PC-3 (cell line): ENCODE results near the gene SIL1. TPM values are rescaled to one million over a fixed set of nuclear protein-coding genes. Genes with fewer than 3 reads are reported as not detected.

ENCODE experiments used
- ATAC-seq: fragments of 200-7000 bp; cut with Tn5 transposase; 2 replicates; pipeline ENCODE4 v1.9.1; 2020; ENCODE audit warnings: mild to moderate bottlenecking, moderate library complexity
- BruUV-seq: library from RNA; stranded (reverse); fragments of 400-500 nt; replicated peaks from 2 replicates; lab custom pipeline; 2021; lab: Mats Ljungman, UMichigan
- CTCF ChIA-PET: fragments of 300-600 bp; sonication (Branson Sonifier 250); formaldehyde crosslinking; loops from one replicate; lab custom pipeline; 2022; ENCODE audit warnings: antibody characterized with exemption; lab: Charles Lee
- POLR2A ChIA-PET: fragments of 300-600 bp; sonication (Branson Sonifier 250); formaldehyde crosslinking; loops from one replicate; lab custom pipeline; 2022; ENCODE audit warnings: antibody characterized with exemption; ENCODE audit not compliant: unreplicated experiment; lab: Charles Lee
- DNase-seq: peaks from one replicate; pipeline ENCODE4 v3.0.0-alpha.2; 2015
- H2AFZ ChIP-seq: fragments of 300-600 bp; sonication (generic); 2 replicates; pipeline ENCODE4 v1.6.0; 2016; ENCODE audit warnings: antibody characterized with exemption, low read length
- H3F3A ChIP-seq: fragments of 300-600 bp; sonication (generic); one replicate; pipeline ENCODE4 v1.6.0; 2017; ENCODE audit warnings: antibody characterized with exemption, low read length, control low read depth, mild to moderate bottlenecking; ENCODE audit not compliant: unreplicated experiment
- H3K27ac ChIP-seq: fragments of 300-600 bp; sonication (generic); 2 replicates; pipeline ENCODE4 v1.5.1; 2016; ENCODE audit warnings: mild to moderate bottlenecking, low read length
- H3K27me3 ChIP-seq: fragments of 300-600 bp; sonication (generic); 2 replicates; pipeline ENCODE4 v1.6.1; 2016; ENCODE audit warnings: low read length, mixed read lengths
- H3K36me3 ChIP-seq: fragments of 300-600 bp; sonication (generic); 2 replicates; pipeline ENCODE4 v1.6.1; 2016; ENCODE audit warnings: low read depth, mixed run types, low read length, mixed read lengths
- H3K4me1 ChIP-seq: fragments of 300-600 bp; sonication (generic); 2 replicates; pipeline ENCODE4 v1.5.1; 2016; ENCODE audit warnings: low read length; ENCODE audit not compliant: insufficient read depth
- H3K4me2 ChIP-seq: fragments of 300-600 bp; sonication (generic); 2 replicates; pipeline ENCODE4 v1.6.0; 2016; ENCODE audit warnings: low read length
- H3K4me3 ChIP-seq: fragments of 300-600 bp; sonication (generic); 2 replicates; pipeline ENCODE4 v1.5.1; 2016; ENCODE audit warnings: mild to moderate bottlenecking, low read length, mixed read lengths
- H3K79me2 ChIP-seq: fragments of 300-600 bp; sonication (generic); 2 replicates; pipeline ENCODE4 v1.6.1; 2017; ENCODE audit warnings: low read length, mixed read lengths
- H3K9ac ChIP-seq: fragments of 300-600 bp; sonication (generic); 2 replicates; pipeline ENCODE4 v1.6.0; 2016; ENCODE audit warnings: mild to moderate bottlenecking, low read length
- H3K9me2 ChIP-seq: fragments of 300-600 bp; sonication (generic); replicated peaks from 2 replicates; pipeline ENCODE4 v1.6.1; 2016; ENCODE audit warnings: mixed run types, low read length, mixed read lengths
- H3K9me3 ChIP-seq: fragments of 300-600 bp; sonication (generic); 2 replicates; pipeline ENCODE4 v1.6.1; 2016; ENCODE audit warnings: low read length, mixed read lengths
- H4K20me1 ChIP-seq: fragments of 300-600 bp; sonication (generic); 2 replicates; pipeline ENCODE4 v1.6.1; 2016; ENCODE audit warnings: low read length, mixed read lengths
- CTCF ChIP-seq: fragments of 300-600 bp; sonication (generic); conservative IDR thresholded peaks from 2 replicates; pipeline ENCODE4 v1.5.1; 2017; ENCODE audit warnings: antibody characterized with exemption, low read depth, mild to moderate bottlenecking, low read length
- EZH2 ChIP-seq: fragments of 300-600 bp; sonication (generic); IDR thresholded peaks from one replicate; pipeline ENCODE4 v1.6.1; 2017; ENCODE audit warnings: antibody characterized with exemption, mild to moderate bottlenecking, low read length; ENCODE audit not compliant: unreplicated experiment
- EZH2phosphoT487 ChIP-seq: fragments of 300-600 bp; sonication (generic); IDR thresholded peaks from 2 replicates; pipeline ENCODE4 v1.6.1; 2018; ENCODE audit warnings: mild to moderate bottlenecking, antibody characterized with exemption, low read length, borderline replicate concordance
- intact Hi-C: fragments of 100-400 bp; cut with micrococcal nuclease; formaldehyde crosslinking; loops from 2 replicates; pipeline ENCODE4 v1.9.0; 2023
- total RNA-seq: library from RNA; depleted of rRNA; stranded (reverse); fragments of >200 nt; gene quantifications from 2 replicates; pipeline ENCODE4 v1.2.3, GENCODE V29; 2014

SIL1 gene
- total RNA-seq, 1 experiment from 2014 or later: 7.9 TPM

GRCh38 chr5:138945421-138946240 is 252.5 kb downstream of the SIL1 start:
- H3K4me2 ChIP-seq: no peak overlapping the region
- ChIA-PET CTCF (no interaction called here), POLR2A (no interaction called here)
- no peak overlapping the region for H2AFZ ChIP-seq
- no peak overlapping the region for H3K27ac ChIP-seq
- no peaks in the 10 kb centered on the region for H3K79me2 ChIP-seq
- H4K20me1 ChIP-seq: no peaks in the 10 kb centered on the region
- H3K4me3 ChIP-seq: no peak overlapping the region
- H3K9me2 ChIP-seq: no peaks in the 10 kb centered on the region
- ATAC-seq: no peak
- no peaks in the 10 kb centered on the region for H3K36me3 ChIP-seq
- no peaks in the 10 kb centered on the region for H3K4me1 ChIP-seq
- intact Hi-C loops: no loop called here
- no peak for DNase-seq
- H3F3A ChIP-seq: no peaks in the 10 kb centered on the region
- no peaks in the 10 kb centered on the region for H3K27me3 ChIP-seq
- no TSS peak for BruUV-seq
- TF ChIP-seq EZH2 (no peak), CTCF (no peak), EZH2phosphoT487 (no peak)
- H3K9ac ChIP-seq: no peak overlapping the region
- H3K9me3 ChIP-seq: no peaks in the 10 kb centered on the region

GRCh38 chr5:138944527-138945322 is 253.4 kb downstream of the SIL1 start:
- H3K27me3 ChIP-seq: no peaks in the 10 kb centered on the region
- TF ChIP-seq CTCF (no peak), EZH2phosphoT487 (no peak), EZH2 (no peak)
- no peaks in the 10 kb centered on the region for H3F3A ChIP-seq
- H3K27ac ChIP-seq: no peak overlapping the region
- H3K9ac ChIP-seq: no peak overlapping the region
- no peak overlapping the region for H3K4me2 ChIP-seq
- ATAC-seq (no peak), DNase-seq (no peak)
- H3K4me3 ChIP-seq: no peak overlapping the region
- no peak overlapping the region for H2AFZ ChIP-seq
- no peaks in the 10 kb centered on the region for H3K9me3 ChIP-seq
- ChIA-PET CTCF (no interaction called here), POLR2A (no interaction called here)
- H4K20me1 ChIP-seq: no peaks in the 10 kb centered on the region
- H3K79me2 ChIP-seq: no peaks in the 10 kb centered on the region
- no peaks in the 10 kb centered on the region for H3K9me2 ChIP-seq
- intact Hi-C loops: no loop called here
- H3K36me3 ChIP-seq: no peaks in the 10 kb centered on the region
- no TSS peak for BruUV-seq
- H3K4me1 ChIP-seq: no peaks in the 10 kb centered on the region
